Raji (cell line): ENCODE measurements around the gene NAA80.

ENCODE experiments used
- POLR2A ChIP-seq: IDR thresholded peaks from 2 replicates; pipeline ENCODE4 v1.6.1; 2011; ENCODE audit warnings: low read depth, low read length, control low read depth; ENCODE audit not compliant: insufficient read depth

Gene NAA80

GRCh38 chr3:50302095-50303012 lies 3.1 kb upstream of the NAA80 start:
- TF ChIP-seq POLR2A, result no peak

GRCh38 chr3:50300681-50301254 lies 1.6 kb upstream of the NAA80 start:
- TF ChIP-seq POLR2A, result no peak

- no peak for TF ChIP-seq POLR2A
These were observed 900 bp upstream of the NAA80 start for GRCh38 chr3:50299929-50300680.

GRCh38 chr3:50299638-50299928 lies 378 bp upstream of the NAA80 start:
- TF ChIP-seq POLR2A, result no peak

- no peak for TF ChIP-seq POLR2A
These were observed 1.1 kb downstream of the NAA80 start for GRCh38 chr3:50297896-50298725.

- no peak for TF ChIP-seq POLR2A
These were observed 1.8 kb downstream of the NAA80 start for GRCh38 chr3:50297384-50297775.

GRCh38 chr3:50296721-50297383 lies 2.4 kb downstream of the NAA80 start:
- TF ChIP-seq POLR2A, result no peak

- TF ChIP-seq POLR2A, result no peak
These were observed 3.4 kb downstream of the NAA80 start for GRCh38 chr3:50295553-50296431.

GRCh38 chr3:50294492-50295403 lies 4.5 kb downstream of the NAA80 start:
- TF ChIP-seq POLR2A, result no peak

- TF ChIP-seq POLR2A, result no peak
These were observed 5.1 kb downstream of the NAA80 start for GRCh38 chr3:50294089-50294488.

- no peak for TF ChIP-seq POLR2A
These were observed 6.0 kb downstream of the NAA80 start for GRCh38 chr3:50293079-50293801.
